GM21390 (cell line): ENCODE data around the gene COG4.

ENCODE experiments used
- ATAC-seq: cut with Tn5 transposase; IDR thresholded peaks from one replicate; pipeline ENCODE4 v1.9.1; 2021; ENCODE audit not compliant: unreplicated experiment

Gene COG4

DNA sequence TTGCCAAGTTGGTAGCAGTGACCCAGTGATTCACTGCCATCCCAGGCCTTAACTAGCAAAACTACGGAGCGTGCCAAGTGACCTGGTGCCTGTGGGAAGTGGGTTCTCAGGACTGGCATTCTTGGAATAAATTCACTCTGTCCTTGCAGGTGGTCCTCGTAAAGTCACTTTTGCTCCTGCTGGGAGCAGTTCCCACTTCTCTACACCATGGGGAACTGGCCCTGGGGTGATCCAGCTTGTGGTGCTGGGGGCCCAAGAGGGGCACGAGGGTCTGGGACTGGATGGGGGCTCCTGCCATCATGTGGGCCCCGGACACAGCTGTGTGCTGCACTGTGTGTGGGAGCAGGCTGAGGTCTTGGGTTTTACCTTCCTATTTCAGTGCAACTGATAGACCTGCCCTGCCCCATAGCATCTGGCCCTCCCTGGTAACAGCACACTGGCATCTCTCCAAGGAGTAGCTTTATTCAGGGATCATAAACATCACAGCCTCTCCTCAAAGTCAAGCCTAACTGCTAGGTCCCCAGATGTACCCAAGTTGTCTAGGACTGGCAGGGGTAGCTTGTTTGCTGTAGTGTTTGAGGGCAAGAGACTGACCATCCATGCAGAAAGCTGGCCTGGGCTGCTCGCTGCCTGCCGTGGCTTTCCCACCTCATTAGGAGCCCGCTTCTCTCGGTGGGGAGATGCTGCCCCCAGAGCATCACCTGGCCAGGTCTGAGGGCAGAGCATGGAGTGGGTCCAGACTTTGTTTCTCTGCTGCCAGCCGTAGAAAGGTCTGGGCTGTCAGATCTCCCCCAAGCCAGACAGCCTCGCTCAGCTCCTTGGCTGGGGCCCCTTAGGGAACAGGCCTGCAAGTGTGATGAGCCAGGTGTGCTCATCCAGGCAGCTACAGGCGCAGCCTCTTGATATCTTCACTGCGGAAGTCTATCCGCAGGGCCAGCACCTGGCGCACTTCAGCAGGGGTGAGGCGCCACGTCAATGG lies 42.9 kb downstream of the COG4 start:
- ATAC-seq, result no peak

DNA sequence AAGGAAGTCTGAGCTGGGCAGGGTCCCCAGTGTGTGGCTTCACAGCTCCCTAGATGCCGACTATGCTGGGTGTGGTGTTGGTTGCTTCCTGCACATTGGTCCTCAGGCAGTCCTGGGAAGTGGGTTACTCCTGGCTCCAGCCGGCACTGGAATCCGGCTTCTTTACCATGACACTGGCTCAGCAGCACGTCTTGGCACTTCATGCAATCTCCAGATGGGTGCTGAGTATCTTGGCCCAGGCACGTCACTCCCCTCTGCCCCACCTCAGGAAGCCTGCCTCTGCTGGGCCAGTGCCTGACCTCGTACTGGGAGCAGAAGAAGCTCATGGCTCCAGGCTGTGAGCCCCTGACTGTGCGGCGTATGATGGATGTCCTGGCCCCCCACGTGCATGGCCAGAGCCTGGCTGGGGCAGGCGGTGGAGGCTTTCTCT lies 44.4 kb downstream of the COG4 start:
- no peak for ATAC-seq

DNA sequence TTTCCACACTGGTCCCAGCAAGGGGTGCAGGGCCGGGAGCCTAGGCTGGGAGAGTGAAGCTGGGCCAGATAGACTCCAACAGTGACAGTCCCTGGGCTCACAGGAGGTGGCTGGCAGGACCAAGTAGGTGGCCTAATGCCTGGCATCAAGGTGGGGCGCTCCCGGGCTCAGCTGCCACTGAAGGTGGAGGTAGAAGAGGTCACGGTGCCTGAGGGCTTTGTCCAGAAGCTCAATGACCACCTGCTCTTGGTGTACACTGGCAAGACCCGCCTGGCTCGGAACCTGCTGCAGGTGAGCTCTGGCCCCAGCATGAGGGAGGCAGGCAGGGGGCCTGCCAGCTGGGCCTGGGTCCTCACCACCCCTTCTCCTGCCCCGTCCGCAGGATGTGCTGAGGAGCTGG lies 45.2 kb downstream of the COG4 start:
- ATAC-seq, result no peak

DNA sequence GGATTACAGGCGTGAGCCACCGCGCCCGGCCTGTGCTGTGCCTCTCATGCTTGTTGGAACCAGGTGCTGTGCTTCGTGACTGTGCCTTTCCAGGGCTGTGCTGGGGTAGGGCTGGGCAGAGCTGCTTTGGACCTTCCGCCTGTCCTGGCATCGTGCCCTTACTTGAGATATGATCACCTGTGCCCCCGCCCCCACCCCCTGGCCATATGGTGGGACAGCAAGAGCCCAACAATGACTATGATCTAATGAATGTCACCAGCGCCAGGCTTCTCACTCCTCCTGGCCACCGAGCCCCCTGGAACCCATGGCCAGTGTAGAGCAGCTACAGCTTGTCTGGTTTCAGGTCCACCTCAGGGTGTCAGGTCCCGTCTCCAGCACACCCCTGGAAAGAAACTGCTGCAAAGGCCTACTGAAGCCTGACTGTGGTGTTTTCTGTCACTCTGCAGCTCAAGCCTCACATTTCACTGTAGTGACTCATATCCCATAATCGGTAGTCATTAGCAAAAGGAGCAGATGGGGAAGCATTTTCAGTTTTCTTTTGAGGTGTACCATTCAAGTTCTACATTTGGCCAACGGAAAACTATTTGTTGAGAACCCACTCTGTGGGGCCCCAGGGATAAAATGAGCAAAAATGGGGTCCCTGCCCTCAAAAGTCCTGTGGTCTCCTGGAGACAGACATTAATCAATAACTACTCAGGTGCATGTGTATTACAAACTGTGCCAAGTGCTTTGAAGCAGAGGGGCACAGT lies 46.9 kb downstream of the COG4 start:
- peak; percentile 89 for ATAC-seq

DNA sequence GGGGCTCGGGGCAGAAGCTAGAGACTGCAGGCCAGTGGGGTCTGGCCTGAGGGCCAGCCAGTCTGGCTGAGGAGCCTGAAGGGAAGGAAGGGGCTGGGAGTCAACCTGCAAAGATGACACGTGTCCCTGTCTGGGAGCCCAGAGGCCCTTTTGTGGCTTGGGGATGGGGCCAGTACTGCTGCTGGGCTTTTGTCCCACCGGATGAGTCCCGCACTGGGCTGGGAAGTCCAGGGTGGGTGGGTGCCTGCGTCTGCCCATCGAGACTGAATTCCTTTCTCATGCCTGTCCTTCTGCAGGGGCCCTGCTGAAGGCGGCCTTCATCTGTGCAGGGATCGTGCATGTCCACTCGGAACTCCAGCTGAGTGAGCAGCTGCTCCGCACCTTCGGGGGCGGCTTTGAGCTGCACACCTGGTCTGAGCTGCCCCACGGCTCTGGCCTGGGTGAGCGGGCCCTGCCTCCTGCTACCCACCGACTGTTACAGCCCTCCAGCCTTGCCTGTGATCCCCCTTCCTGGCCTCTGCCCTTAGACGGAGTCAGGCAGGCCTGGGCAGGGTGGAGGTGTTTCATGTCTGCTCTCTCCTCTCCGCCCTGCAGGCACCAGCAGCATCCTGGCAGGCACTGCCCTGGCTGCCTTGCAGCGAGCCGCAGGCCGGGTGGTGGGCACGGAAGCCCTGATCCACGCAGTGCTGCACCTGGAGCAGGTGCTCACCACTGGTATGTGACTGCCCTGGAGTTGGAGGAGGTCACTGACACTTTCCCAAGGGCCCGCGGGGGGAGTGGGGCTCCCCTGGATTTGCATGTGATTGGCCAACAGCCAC lies 48.1 kb downstream of the COG4 start:
- no peak for ATAC-seq

DNA sequence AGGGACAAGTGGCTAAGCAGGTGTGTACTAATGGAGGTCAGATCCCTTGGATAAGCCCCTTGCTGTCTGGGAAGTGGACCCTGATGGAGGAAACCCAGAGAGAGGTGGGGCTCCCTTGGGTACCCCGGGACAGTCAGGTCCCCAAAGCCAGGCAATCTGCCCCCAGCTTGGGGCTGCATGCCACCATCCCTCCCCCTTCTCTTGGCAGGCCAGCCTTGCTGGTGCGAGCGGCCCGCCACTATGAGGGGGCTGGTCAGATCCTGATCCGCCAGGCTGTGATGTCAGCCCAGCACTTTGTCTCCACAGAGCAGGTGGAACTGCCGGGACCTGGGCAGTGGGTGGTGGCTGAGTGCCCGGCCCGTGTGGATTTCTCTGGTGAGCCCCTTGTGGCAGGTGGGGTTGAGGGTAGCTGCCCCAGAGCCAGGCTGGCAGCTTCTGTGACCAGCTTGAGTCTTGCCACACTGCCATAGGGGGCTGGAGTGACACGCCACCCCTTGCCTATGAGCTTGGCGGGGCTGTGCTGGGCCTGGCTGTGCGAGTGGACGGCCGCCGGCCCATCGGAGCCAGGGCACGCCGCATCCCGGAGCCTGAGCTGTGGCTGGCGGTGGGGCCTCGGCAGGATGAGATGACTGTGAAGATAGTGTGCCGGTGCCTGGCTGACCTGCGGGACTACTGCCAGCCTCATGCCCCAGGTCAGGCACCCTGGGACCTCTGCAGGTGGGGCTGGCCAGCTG lies 48.9 kb downstream of the COG4 start:
- no peak for ATAC-seq

DNA sequence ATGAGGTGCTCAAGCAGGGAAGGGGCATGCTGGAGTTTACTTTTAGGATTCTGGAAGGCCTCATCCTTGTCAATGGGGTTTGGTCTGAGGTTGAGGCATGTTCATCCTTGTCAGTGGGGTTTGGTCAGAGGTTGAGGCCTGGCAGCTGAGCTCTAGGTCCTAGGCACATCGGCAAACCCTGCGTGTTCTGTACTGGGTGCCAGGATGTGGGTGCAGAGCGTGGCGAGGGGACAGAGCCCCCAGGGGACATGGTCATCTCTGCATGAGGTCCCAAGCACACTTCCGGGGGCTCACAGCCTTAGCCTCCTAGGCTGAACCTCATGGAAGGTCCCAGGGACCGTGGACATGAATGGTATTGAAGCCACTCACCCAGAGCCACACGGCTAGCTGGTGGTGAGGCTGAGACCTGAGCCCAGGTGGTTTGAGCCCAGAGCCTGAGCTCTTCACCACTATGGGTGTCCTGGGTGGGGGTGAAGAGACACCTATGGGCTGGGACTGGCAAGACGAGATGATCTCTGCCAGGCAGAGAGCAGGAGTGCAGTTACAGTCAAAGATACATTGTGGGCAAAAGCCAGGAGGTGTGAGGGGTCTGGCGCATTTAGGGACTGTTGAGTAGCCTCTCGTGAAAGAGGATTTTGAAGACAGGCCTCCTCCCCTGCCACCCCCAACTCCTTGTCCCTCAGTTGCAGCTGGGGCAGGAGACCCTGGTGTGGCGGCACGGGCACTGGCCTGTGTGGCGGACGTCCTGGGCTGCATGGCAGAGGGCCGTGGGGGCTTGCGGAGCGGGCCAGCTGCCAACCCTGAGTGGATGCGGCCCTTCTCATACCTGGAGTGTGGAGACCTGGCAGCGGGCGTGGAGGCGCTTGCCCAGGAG lies 49.7 kb downstream of the COG4 start:
- ATAC-seq, result no peak

DNA sequence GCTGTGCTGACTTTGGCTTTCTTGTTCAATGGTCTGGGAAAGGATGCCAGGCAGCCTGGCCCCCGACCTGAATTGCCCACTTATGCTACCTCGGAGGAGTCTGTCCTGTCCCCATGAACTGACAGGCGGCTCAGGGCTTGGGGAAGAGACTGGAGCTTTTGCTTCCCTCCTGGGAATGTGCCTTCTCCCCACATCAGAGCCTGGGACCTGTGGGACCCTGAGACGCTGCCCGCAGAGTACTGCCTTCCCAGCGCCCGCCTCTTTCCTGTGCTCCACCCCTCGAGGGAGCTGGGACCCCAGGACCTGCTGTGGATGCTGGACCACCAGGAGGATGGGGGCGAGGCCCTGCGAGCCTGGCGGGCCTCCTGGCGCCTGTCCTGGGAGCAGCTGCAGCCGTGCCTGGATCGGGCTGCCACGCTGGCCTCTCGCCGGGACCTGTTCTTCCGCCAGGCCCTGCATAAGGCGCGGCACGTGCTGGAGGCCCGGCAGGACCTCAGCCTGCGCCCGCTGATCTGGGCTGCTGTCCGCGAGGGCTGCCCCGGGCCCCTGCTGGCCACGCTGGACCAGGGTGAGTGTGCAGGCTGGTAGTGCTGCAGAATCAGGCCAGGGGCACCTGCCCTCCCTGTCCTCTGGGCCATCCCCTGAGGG lies 50.4 kb downstream of the COG4 start:
- ATAC-seq, result no peak

DNA sequence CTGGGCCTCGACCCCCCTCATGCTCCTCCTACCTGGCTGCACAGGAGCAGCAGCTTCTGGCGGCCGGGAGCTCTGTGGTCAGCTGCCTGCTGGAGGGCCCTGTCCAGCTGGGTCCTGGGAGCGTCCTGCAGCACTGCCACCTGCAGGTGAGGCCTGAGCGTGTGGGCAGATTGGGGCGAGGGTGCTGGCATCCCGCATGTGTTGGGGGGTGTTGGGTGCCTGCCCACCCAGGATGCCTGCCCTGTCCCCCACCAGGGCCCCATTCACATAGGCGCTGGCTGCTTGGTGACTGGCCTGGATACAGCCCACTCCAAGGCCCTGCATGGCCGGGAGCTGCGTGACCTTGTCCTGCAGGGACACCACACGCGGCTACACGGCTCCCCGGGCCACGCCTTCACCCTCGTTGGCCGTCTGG lies 52.4 kb downstream of the COG4 start:
- ATAC-seq, result no peak

DNA sequence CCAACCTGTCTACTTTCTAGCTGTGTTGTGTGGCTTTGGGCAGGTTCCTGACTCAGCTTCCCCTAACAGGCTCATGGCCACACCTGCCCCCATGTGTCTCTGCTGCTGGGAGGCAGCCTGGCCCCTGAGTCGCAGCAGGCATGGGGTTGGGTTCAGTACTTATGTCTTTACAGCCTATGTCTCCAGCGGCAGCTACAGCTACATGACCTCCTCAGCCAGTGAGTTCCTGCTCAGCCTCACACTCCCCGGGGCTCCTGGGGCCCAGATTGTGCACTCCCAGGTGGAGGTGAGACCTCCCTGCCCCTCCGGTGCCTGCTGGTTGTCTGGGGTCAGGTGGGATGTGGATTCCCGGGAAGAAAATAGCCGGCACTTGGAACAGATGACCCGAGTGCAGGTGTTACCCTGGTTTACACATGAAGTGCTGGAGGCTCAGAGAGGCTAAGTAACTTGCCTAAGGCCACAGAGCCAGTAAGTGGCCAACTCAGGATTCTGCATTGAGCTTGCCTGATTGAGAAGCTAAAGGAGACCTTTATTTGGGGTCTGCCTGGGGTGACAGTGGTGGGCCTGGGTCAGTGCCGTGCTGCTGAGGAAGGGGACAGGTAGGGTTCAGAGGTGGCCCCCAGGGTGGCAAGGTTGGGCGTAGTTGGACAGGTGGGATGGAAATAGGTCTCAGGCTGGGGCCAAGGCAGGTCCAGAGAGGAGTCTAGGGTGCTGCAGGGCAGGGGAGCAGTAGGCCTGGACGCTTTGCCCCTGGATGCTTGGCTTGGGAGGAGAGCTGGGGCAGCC lies 53.0 kb downstream of the COG4 start:
- no peak for ATAC-seq

DNA sequence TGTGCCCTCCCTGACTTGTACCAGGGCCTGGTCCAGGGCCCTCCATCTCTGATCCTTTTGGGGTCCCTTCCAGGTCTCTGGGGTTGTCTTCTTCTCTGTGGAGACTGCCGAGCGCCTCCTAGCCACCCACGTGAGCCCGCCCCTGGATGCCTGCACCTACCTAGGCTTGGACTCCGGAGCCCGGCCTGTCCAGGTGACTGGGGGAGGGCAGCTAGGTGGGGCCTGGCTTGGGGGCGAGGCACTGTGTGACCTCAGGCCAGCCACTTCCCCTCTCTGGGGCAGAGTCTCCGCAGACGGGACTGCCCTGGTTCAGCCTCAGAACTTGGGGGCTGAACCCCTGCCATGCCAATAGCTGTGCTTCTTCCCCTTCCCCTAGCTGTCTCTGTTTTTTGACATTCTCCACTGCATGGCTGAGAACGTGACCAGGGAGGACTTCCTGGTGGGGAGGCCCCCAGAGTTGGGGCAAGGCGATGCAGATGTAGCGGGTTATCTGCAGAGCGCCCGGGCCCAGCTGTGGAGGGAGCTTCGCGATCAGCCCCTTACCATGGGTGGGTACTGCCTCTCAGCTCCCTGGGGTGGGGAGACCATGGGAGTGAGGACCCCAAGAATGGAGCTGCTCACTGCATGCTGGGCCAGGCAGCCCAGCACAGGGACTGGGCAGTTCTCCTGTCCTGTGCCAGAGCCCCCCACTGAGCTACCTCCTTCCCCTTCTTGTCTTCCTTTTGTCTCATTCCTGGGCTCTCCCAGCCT lies 54.4 kb downstream of the COG4 start:
- no peak for ATAC-seq

DNA sequence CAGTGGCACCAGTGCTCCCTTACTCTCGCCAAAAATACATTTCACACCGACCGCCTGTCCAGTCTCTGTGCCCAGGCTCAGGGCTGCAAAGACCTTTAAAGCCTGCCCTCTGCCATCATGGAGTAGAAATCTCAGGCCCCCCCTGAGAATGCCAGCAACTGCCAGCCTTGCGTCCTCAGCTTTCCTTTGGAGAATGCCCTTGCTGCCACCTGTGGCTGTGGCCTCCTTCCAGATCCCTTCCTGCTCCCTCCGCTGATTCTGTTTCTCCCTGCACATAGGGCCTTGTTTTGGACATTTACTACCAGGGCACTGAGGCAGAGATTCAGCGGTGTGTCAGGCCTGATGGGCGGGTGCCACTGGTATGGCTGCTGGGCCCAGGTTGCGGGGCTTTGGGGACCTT lies 55.7 kb downstream of the COG4 start:
- ATAC-seq, result no peak

DNA sequence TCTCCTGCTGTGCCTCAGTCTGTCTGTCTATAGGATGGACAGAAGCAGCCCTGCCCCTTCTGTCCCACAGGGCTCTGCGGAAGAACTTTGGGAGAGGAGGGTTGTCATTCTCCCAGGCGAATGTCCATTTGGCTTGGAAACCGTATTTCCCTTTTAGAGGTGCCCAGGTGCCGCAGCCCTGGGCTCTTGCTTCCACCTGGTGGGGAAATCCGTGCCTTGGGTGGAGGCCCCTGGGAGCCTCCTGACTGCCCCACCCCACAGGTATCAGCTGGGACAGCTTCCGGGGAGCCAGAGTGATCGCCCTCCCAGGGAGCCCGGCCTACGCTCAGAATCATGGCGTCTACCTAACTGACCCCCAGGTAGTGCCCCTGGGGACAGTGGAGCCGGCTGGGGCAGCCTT lies 56.2 kb downstream of the COG4 start:
- no peak for ATAC-seq

DNA sequence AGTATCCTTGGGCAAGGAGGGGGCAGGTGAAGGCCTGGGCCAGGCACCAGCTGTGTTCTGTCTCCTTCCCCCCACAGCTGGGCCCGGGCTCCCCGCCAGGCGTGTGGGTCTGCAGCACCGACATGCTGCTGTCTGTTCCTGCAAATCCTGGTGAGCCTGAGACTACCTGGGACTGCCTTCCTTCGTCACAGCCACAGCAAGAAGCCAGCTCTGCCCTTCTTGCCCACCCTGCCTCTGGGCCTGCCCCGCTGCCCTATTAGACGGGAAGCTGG lies 56.6 kb downstream of the COG4 start:
- ATAC-seq, result no peak

DNA sequence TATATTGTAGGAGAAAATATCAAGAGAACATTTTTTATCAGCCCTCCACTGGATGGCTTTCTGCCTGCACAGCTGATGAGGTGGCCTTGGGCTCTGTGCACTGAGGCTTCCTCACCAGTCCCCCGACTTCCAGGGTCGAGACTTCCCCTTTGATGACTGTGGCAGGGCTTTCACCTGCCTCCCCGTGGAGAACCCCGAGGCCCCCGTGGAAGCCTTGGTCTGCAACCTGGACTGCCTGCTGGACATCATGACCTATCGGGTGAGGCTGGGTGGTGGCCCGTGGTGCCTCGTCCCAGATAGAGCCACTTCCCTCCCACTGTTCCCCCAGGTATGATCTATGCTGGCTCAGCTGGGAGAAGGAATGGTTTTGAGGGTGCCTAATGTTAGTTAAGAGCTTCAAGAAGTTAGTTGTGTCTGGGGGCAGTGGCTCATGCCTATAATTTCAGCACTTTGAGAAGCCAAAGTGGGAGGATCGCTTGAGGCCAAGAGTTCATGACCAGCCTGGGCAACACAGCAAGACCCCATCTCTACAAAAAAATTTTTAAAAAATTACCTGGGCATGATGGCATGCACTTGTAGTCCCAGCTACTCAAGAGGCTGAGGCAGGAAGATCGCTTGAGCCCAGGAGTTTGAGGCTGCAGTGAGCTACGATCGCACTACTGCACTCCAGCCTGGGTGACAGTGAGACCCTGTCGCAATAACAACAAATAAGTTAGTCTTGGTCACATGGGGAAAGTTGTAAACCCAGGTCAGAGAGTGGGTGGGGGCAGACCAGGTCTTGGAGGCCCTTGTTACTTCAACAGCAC lies 57.2 kb downstream of the COG4 start:
- ATAC-seq, result no peak

DNA sequence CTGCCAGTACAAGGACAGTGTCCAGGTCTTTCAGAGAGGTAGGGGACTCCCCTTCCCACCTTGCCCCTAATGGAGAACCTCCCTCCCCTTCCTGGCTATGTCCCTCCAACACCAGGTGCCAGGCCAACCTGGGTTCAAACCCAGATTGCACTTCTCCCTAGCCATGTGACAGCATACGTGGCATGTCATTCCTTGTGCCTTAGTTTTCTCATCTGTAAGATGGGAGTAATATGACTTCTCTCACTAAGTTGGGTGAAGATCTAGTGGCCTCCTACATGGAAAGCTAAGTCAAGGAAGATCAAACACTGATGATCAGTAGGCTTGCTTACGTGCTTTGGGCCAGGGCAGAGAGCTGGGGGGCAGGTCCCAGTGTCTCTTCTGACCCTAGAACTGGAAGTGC lies 60.1 kb downstream of the COG4 start:
- no peak for ATAC-seq

DNA sequence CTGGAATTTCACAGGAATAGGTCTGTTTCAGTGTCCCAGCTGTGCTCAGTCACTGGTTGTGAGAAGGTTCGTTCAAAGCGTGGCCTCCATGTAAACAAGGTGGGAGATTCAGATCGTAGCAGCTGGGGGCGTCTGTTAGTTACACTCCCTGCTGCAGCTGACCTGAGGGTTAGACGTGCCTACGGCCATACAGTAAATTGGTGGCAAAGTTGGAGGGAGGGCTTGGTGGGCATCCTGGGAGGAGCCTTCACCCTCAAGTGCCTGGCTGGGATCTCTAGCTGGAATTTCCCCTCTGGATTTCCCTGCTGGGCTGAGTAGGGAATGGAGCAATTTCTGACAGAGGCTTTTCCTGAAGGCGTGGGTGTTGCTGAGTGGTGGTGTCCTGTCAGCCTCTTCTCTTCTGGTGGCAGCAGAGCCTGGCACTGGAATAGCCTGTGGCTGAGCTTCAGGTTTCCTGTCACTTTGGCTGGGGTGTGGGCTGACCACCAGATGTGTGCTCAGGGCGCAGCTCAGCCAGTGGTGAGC lies 62.6 kb downstream of the COG4 start:
- no peak for ATAC-seq
